Stimulated activated CD8-positive, alpha-beta memory T cell treated with anti-CD3 and anti-CD28 coated beads, Interleukin-15, amount 100 ng/mL, for 4 hours (primary cell): ENCODE data around the gene NECTIN2.
"Not testable (repeated sequence)": the region's sequence is repeated elsewhere in the genome, so short reads cannot be mapped to it uniquely, and the experiment has no call there.

Experiments used
- DNase-seq, 2 donors: peaks; one replicate each; pipeline ENCODE4 v3.0.0-alpha.2; 2020; ENCODE audit warnings: low read depth in 2 of 2

NECTIN2 gene

DNA sequence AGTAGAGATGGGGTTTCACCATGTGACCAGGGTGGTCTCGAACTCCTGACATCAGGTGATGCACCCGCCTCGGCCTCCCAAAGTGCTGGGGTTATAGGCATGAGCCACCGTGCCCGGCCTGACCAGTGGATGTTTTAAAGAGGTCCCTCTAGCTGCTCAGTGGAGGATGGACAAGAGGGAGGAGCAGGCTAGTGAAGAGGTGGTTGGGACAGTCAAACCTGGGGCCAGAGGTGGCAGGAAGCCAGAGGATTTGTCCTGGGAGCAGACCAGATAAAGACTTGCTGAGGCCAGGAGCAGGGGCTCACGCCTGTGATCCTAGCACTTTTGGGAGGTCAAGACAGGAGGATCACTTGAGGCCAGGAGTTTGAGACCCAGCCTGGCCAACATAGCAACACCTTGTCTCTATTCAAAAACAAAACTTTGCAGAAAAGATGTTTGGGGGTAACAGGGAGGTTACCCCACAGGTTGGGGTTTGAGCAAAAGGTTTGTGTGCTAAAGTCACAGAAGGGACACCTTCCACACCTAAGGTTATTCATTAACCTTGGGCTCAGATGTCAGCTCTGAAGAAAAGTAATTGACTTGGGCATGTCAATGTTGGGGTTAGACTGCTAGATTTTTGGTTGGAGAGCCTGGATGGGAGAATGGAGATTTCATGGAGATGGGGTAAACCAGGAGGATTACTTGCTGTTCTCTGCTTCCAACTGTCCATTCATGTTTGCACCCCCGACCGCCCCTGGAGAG is 28.2 kb upstream of the NECTIN2 start:
- DNase-seq, result no peak

DNA sequence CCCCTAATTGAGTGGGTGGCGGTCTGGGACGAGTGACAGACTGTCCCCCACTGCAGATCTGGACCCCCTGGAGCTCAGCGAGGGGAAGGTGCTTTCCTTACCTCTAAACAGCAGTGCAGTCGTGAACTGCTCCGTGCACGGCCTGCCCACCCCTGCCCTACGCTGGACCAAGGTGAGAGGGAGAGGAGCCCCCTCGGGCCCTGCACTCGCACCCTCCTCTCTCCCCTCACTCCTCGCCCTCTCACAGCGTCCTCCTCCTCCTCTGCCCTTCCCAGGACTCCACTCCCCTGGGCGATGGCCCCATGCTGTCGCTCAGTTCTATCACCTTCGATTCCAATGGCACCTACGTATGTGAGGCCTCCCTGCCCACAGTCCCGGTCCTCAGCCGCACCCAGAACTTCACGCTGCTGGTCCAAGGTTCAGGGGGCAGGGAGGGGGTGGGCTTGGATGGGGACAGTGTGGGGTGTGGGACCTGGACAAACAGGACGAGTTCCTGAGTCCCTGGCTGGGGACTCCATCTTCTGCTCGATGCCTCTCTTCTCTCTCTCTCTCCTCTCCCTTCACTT is 27.5 kb upstream of the NECTIN2 start:
- no peak for DNase-seq

DNA sequence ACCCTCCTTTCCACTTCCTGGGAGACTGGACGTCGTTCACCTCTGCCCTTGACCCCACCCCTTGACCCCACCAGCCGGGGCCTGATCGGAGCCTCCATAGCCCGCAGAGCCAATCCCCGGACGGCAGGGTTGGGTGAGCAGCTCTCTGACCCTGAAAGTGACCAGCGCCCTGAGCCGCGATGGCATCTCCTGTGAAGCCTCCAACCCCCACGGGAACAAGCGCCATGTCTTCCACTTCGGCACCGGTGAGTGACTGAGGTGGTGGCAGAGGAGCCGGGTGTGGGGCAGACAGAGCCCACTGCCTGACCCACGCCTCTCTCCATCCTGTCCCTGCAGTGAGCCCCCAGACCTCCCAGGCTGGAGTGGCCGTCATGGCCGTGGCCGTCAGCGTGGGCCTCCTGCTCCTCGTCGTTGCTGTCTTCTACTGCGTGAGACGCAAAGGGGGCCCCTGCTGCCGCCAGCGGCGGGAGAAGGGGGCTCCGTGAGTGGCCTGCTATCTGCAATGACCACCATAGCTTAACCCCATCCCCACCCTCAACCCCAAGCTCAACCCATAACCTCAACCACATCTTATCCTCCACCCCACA is 26.8 kb upstream of the NECTIN2 start:
- no peak for DNase-seq

DNA sequence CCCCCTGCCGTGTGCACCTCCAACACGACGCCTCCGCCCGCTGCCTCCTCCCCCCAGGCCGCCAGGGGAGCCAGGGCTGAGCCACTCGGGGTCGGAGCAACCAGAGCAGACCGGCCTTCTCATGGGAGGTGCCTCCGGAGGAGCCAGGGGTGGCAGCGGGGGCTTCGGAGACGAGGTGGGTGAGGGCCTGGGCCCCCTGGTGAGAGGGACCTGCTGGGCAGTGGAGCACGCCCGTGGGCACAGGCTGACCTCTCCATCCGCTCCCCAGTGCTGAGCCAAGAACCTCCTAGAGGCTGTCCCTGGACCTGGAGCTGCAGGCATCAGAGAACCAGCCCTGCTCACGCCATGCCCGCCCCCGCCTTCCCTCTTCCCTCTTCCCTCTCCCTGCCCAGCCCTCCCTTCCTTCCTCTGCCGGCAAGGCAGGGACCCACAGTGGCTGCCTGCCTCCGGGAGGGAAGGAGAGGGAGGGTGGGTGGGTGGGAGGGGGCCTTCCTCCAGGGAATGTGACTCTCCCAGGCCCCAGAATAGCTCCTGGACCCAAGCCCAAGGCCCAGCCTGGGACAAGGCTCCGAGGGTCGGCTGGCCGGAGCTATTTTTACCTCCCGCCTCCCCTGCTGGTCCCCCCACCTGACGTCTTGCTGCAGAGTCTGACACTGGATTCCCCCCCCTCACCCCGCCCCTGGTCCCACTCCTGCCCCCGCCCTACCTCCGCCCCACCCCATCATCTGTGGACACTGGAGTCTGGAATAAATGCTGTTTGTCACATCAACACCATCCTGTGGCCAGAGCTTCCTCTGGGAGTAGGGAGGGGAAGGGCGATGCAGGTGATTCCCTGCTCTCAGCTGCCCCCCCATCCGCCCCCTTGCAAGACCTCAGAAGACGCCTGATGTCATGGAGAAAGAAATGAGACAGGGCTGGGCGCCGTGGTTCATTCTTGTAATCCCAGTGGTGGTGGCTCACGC is 25.2 kb upstream of the NECTIN2 start:
- DNase-seq, result no peak

DNA sequence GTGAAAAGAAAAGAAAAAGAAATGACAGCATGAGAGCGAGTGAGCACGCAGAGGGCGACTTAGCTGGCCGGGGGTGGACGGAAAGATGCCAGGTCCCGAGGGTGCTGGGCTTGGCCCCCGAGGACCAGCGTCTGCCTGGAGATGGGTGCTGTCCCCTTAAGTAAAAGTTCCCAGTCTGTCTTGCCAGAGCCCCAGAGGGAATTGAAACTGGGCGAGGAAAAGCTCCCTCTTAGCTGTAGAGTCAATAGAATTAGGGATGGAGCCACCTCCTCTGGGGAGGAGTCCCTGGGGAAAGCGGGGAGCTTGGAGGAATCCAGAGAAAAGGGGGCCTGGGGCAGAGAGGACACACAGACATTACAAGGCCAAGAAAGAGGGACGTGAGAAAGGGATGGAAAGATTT is 23.9 kb upstream of the NECTIN2 start:
- DNase-seq, result no peak

DNA sequence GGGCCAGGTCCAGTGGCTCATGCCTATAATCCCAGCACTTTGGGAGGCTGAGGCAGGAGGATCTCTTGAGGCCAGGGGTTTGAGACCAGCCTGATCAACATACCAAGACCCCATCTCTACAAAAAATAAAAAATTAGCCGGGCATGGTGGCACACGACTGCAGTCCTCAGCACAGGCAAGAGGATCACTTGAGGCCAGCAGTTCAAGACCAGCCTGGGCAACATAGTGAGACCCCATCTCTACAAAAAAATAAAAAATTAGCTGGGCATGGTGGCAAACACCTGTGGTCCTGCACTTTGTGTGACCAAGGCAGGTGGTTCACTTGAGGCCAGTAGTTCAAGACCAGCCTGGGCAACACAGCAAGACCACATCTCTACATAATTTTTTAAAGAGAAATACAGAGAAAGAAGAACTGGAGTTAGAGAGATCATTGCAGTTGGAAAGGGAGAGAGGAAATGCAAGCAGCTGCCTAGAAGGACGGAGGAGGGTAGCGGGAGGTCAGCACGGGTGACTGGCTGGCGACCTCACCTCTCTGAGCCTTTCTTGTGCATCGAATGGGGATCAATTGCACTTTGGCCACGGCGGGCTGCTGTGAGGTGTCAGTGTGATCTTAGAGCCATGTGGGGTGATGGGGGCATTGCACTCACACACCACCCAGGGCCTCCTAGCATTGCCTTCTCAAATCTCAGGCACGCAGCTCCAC is 23.3 kb upstream of the NECTIN2 start:
- no peak for DNase-seq

DNA sequence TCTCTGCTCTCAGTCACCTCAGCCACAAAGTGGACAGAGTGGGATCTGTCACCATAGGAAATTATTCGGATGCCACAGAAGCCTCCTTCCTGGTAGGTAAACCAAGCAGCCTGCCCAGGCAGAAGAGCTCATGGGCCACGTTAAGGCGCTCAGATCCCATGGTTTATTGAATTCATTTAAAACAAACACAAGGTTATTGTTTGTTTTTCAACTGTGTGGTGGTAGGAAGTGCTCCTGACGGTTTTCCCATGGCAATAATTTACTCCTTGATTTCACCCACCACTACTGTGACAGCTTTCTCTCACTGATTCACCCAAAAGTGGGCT is 22.8 kb upstream of the NECTIN2 start:
- DNase-seq, result no peak

DNA sequence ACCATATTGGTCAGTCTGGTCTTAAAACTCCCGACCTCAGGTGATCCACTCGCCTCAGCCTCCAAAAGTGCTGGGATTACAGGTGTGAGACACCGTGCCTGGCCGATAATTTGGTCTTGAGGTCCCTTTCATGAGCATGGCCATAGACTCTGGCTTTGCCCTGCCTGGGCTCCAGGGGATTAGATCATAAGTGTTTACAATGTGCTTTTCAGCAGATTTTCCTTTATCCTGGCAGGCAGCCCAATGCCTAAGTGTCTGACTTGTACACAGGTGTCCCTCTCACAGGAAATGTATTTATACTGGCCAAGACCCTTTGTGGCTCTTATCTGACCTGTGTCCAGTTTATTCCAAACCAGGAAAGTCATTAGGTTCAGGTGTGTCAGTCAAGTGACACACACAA is 21.3 kb upstream of the NECTIN2 start:
- DNase-seq, result no peak

DNA sequence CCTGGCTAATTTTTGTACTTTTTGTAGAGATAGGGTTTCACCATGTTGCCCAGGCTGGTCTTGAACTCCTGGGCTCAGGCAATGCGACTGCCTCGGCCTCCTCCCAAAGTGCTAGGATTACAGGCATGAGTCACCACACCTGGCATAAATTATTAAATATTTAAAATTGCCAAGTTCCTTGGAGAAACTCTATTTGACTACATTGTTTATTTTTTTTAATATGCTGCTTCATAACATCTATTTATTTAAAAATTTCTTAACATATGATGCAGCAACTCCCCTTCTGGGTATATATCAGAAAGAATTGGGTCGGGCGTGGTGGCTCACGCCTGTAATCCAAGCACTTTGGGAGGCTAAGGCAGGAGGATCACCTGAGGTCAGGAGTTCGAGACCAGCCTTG is 13.2 kb upstream of the NECTIN2 start:
- not testable (repeated sequence) for DNase-seq

DNA sequence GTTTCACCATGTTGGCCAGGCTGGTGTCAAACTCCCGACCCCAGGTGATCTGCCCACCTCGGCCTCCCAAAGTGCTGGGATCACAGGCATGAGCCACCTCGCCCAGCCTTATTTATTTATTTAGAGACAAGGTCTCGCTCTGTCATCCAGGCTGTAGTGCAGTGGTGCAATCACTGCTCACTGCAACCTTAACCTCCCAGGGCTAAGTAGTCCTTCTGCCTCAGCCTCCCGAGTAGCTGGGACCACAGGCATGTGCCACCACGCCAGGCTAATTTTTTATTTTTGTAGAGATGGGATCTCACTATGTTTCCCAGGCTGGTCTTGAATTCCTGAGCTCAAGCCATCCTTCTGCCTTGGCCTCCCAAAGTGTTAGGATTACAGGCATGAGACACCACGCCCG is 11.7 kb upstream of the NECTIN2 start:
- DNase-seq, result not testable (repeated sequence)

DNA sequence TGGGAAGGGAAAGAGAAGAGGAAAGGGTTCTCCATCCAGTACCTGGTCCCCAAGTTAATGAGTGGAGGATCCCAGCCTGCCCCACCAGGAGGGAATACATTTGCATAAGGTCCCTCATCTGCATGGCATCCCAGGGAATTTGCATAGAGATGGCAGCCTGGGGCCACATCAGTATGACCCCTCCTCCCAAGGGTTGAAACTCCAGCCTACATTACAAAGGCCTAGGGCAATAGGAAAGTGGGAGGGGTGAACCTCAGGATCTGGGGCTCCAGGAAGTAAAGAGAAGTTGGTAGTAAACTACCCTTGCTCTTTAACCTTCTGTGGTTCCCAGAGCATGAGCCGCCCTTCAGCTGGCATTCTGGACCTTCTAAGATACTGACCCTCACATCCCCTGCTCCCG is 6.8 kb upstream of the NECTIN2 start:
- DNase-seq, result no peak

DNA sequence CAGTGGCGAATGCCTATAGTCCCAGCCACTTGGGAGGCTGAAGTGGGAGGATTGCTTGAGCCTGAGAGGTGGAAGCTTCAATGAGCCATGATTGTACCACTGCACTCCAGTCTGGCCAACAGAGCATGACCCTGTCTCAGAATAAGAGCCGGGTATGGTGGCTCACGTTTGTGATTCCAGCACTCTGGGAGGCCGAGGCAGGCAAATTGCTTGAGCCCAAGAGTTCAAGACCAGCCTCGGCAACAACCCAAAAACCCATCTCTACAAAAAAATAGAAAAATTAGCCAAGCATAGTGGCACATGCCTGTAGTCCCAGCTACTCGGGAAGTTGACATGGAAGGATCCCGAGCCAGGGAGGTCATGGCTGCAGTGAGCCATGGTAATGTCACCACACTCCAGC is 5.3 kb upstream of the NECTIN2 start:
- no peak for DNase-seq

DNA sequence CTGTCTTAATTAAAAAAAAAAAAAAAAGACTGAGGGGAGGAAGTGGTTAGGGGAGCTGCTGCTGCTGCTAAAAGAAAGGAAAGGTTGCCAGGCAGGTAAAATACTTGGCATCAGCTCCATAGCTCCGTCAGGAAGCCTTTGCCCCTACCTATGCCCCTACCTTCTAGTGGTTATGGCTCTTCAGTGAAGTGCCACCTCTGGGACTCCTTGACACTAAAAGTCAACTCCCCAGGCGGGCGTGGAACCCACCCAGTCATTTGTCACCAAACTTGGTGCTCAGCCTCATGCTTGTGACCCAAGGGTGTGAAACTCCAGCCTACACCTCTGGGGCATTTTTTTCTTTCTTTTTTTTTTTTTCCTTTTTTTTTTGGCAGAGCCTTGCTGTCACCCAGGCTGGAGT is 4.9 kb upstream of the NECTIN2 start:
- DNase-seq, result no peak

DNA sequence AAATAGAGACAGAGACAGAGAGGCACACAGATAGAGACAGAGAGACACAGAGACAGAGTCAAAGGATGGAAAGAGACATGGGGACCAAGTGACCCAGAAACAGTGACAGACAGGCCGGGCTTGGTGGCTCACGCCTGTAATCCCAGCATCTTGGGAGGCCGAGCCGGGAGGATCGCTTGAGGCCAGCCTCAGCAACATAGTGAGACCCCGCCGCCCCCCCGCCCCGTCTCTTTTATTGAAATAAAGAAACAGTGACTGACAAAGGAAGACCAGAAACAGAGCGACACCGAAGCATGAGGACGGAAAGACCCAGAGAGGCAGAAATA is 848 bp upstream of the NECTIN2 start:
- DNase-seq, result no peak

DNA sequence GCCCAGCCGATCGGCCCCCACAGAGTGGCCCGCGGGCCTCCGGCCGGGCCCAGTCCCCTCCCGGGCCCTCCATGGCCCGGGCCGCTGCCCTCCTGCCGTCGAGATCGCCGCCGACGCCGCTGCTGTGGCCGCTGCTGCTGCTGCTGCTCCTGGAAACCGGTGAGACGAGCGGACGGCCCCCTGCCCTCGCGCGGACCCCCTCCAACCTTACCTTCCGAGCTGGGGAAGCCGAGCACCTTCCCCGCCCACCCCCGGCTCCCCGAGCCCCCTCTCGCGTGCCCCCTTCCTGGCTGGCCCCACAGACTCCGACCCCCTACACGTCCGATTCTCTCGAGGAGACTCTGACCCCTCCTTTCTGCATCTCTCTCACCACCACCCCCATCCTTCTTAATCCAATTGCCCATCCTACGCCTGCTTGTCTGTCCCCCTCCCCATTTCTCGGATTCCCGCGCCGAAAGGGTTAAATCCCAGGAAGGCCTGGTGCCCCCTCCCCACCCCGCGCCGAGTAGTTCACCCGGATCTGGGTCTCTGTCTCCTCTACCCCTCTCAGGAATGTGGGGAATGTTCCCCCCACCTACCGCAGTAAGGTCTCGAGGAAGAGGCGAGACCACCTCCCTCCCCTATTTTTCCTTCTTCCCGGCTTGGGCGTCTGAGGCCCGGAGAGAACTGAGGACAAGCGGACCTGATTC is 502 bp downstream of the NECTIN2 start:
- no peak for DNase-seq

DNA sequence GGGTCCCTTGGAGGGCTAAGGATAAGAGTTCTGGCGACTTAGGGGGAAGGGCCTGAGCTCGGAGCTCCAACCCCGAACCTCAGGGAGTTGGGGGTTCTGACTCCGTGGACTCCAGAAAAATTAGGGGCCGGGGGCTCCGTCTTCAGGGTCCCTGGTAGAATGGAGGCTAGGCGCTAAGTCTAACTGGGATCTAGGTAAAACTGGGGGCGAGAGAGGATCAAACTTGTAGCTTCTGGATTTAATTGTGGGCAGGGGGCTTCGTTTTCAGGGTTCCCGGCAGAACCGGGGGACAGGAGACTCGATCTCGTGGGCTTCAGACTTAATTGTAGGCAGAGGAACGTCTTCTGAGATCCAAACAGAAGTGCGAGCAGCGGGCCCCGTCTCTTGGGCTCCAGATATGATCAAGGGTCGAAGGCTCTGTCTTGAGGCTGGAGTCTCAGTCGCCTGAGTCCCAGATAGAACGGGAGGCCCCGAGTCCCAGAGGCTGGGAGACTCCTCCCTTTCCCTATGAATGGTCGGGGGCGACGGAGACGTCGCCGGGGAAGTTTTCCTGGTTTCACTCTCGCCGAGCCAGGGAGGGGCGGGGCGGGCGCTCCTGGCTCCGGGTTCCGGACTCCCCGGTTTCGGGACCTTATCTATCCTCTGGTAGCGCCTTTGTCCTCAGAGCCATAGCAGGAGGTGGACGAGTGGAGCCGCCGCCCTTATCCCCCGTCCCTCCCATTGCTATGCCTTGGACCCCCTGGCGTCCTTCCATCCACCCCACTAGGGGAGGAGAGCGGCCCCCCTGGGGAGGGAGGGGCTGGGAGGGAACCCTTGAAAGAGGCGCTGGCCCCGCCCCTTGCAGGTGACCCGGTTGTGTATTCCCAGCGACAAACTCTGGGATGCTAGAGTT is 1.3 kb downstream of the NECTIN2 start:
- no peak for DNase-seq

DNA sequence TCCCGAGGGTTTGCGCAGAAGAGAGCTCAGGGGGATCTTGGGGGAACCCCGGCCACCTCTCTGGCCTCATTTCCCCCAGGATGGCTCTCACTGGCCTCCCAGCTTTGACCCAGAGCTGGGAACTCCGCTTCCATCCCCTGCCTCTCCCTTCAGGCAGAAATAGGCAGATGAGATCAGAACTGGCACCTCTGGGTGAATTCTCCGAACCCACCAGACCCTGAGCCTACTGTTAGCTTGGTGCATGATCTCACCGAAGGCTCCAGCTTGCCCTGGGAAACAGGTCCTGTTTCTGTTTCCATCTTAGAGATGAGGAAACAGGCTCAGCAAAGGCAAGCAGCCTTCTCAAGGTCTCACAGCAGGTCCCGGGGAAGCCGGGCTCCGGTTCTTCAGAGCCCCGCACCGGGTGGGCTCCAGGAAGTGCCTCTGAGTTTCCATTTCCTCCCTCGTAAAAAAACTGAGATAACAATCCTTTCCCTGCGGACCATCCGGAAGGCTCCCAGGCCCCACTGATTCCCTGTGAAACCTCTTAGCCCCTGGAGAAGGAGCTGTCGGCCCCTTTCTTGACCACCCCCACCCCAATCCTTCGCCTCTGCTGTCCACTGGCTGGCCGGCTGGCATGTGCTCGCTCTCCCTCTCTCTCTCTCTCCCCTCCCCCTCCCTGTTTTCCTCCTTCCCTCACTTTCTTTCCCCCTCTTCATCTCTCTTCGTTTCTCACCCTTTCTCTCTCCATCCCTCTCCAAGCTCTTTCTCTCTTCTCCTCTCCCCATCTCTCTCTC is 2.1 kb downstream of the NECTIN2 start:
- DNase-seq, result no peak

DNA sequence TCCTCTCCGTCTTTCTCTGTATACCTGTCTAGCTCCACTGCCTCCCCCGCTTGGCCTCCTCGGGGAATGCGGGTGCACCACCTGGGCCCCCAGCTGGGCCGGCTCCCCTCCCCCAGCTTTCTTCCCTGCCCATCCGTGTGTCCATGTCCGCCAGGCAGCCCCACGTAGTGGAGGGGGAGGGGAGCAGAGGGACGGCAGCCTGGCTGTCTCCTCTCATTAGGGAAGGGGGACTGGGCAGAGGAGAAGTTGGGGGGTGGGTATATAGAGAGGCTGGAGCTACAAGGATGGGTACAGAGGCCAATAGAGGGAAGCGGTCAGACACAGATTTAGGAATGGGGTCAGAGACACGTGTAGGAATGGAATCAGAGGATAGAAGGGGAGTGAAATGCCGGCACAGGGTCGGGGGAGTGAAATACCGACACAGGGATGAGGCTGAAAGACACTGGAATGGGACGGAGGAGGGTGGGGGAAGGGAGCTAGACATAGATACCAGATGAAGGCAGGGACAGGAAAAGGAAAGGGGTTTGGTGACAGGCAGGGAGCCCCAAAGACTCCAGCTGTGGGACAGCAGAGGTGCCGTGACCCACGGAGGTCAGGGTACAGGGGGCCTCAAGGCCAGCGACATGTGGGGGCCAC is 2.8 kb downstream of the NECTIN2 start:
- no peak for DNase-seq

DNA sequence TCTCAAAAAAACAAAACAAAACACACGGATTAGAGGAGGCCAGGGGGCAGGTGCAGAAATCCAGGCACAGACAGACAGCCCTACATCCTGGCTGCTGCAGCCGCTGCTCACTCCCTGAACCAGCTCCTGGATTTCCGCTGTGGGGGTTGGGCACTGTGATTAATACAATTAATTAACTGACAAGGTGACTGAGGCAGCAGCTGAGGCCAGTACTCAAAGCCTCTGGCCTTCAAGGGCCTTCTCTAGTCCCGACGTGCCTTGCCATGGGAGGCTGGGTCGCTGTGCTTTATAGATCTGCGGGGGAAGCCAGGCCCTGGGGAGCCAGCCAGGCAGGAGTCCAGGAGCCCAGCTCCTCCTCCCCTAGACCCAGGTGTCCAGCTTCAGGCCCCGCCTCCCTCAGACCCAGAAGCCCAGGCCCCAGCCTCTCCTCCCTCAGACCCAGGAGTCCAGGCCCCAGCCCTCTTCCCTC is 4.6 kb downstream of the NECTIN2 start:
- no peak for DNase-seq
